ENCODE results near the gene KLHL12. TPM values are rescaled to one million over a fixed set of nuclear protein-coding genes. Genes with fewer than 3 reads are reported as not detected.

KLHL12 gene
- total RNA-seq, 1 donor from 2014 or later = 18.8 TPM

DNA sequence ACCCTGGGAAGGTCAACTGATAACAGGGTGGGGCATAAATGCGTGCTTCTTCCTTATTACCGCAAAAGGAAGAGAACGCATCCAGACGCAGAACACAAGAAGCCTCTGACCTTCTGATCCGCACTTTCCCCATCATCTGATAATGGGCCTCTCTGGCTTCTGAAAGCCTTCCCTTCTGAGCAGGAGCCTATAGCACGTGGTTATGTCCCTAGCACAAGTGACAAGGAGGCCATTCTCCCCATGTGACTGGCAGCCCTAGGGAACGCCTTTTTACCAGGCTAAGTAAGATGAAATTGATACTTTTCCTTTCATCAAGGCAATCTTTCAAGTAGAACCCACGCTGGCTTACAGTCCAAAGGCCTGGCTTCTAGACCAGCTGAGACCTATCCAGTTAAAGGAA, 72.2 kb downstream of the KLHL12 start:
- no peak for DNase-seq
- no peak for ATAC-seq
- intact Hi-C loops (cut with micrococcal nuclease) = no loop called here

DNA sequence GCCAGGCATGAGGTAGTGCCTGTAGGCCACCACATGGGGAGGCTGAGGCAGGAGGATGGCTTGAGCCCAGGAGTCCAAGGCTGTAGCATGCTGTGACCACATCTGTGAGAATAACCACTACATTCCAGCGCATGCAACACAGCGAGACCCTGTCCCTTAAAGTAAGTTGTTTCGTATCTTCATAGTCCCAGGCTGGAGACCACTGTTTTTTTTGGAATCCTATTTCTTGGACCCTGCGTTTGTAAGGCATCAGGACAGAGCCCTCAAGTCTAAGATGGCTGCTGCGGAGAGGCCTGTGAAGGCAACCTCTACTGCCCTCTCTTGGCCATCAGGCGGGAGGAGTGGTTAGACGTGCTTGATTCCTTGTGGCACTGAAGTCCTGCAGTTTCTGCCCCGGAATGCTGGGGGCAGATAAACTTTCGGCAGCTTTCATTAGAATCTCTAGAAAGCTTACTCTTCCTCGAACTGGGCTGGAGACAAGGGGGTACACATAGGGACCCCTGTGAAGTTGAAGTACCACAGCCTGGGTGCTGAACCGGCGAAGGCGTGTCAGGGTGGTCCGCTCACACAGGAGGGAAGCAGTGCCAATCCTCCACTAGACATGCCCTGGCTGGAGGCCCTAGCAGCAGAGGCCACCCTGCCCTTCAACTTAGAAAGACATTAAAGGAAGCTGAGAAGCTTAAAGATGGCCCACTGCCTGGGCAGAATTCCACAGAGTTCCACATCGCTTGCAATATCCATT, 74.7 kb downstream of the KLHL12 start:
- intact Hi-C loops (cut with micrococcal nuclease) = no loop called here
- ATAC-seq (no peak), DNase-seq (no peak)

DNA sequence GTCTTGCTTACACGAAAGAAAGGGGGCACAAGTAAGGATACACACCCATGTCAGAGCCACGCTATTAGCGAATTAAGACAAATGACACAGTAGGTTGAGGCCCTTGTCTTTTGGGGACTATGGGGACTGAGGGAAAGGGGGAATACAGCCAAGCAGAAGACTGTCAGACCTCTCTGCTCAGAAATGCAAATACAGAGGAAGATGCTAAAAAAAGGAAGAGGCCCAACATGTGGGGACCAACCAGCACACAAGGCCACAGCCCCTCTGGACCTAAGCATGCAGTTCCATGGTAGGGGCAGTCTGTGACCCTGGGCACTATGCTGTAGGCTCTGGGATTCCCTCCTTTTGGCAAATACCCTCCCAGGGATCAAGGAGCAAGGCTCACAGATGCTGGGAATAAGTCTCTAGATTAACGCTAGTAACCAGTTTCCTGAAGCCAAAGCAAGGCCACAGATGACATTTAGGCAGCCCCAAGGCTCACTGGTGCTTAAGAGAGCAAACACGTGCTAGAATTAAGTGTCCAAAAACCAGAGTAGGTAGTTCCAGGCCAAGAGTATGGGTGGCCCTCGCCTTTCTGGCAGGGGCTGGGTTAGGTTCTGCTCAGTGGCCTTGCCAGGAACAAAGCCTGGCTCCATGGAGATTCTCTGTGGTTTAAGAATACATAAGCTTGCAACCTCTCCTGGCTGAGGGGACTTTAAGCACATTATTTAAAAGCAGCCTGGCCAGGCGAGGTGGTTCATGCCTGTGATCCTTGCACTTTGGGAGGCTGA, 76.3 kb downstream of the KLHL12 start:
- intact Hi-C loops (cut with micrococcal nuclease) = no loop called here
- DNase-seq (no peak), ATAC-seq (no peak)

DNA sequence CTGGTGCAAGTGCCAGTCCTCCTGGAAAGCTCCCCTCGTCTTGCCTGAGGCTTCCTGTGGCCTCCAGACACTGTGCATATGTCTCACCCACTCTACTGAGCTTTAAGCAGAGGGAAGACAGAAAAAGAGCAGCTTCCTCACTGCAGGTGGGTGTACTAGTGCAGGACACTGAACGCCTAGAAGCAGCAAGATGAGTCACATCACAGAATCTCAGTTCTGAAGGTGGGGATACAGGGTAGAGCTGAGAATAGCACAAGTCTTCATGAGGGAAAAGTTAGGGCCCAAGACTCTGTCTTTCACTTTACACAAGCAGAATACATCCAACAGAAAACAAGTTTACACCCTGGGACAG, 78.9 kb downstream of the KLHL12 start:
- intact Hi-C loops (cut with micrococcal nuclease) = no loop called here
- DNase-seq (no peak), ATAC-seq (no peak)

DNA sequence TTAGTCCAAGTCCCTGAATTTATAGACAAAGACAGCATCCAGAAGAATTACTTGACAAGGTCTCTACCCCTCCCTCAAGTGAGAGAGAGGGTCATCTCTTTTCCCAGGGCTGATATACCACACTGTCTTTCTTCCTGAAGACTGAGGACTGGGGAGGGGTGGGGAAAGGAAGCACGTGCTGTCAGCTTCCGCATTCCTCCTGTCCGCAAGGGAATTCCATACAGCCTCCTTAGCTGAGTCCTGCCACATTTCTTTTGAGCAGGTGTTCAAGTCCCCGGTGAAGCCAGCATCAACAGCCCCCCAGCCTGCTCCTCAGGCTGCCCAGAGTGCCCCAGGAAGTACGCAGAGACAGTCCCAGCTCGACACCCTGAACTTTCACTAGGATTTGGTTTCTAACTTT, 82.1 kb downstream of the KLHL12 start:
- DNase-seq (no peak), ATAC-seq (no peak)
- intact Hi-C loops (cut with micrococcal nuclease) = no loop called here

DNA sequence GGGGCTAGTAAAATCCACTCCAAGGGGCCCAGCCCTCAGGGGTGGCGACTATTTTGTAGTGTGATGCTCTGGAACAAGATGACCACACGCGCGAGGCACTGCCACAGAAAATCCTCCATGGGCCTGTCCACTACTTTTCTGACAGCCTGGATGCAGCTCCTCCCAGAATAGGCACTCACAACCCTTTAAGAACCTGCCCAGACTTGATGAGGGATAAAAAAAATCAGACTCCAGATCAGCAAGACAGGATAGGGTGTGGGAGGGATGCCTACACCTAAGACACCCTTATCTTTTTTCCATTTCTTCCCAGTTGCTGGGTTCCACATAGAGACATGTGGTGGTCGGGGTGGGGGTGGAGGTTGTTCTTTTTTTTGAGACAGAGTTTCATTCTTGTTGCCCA, 82.8 kb downstream of the KLHL12 start:
- no peak for ATAC-seq
- intact Hi-C loops (cut with micrococcal nuclease) = no loop called here
- DNase-seq = no peak

DNA sequence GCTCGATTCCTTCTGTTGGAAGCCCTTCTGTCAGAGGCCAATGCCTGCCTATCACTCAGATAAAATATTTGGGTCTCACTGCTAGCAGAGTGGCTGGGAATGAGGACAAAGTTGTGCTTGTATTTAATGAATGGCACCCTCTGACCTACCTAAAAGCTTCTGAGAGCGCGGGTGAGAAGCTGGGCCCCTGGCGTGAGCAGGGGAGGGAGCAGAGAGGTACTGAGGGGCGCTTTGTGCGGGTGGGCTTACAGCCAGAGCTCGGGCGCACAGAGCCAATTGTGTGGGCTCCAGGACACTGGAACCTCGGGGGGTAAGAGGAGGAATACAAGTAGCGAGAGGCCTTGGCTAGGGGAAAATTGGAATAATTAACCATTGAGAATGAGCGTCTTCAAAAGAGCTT, 84.0 kb downstream of the KLHL12 start:
- intact Hi-C loops (cut with micrococcal nuclease) = no loop called here
- no peak for ATAC-seq
- DNase-seq = no peak

Other genes with a start within 250 kb of the KLHL12 start
- not detected for gene SYT2, start 216.8 kb downstream of the KLHL12 start, total RNA-seq
- 14.6 TPM for gene KDM5B, start 118.8 kb downstream of the KLHL12 start, total RNA-seq
- 0.79 TPM for gene PCAT6, start 116.3 kb downstream of the KLHL12 start, total RNA-seq
- gene RABIF, start 38.1 kb downstream of the KLHL12 start, total RNA-seq = 4.7 TPM
- gene ADIPOR1, start 31.1 kb upstream of the KLHL12 start, total RNA-seq = 88.1 TPM
- gene CYB5R1, start 40.0 kb upstream of the KLHL12 start, total RNA-seq = 104 TPM
- gene TMEM183A, start 80.1 kb upstream of the KLHL12 start, total RNA-seq = 24.3 TPM
- 21.3 TPM for gene PPFIA4, start 99.3 kb upstream of the KLHL12 start, total RNA-seq
- not detected for gene MYOG, start 158.8 kb upstream of the KLHL12 start, total RNA-seq
- gene ADORA1, start 200.5 kb upstream of the KLHL12 start, total RNA-seq = 13.5 TPM
- gene MYBPH, start 248.6 kb upstream of the KLHL12 start, total RNA-seq = not detected

All from left ventricle myocardium superior (tissue), 1 donor.